Endothelial cell (in vitro differentiated cells): ENCODE results near the gene MTERF4. TPM values are rescaled to one million over a fixed set of nuclear protein-coding genes. Genes with fewer than 3 reads are reported as not detected.

Experiments used
- DNase-seq: peaks from one replicate; pipeline ENCODE4 v3.0.0; 2021; ENCODE audit warnings: low spot score
- H3K27ac Mint-ChIP-seq: one replicate; pipeline ENCODE4 v1.8.0; 2021; ENCODE audit warnings: mixed read lengths, inconsistent platforms; ENCODE audit not compliant: unreplicated experiment
- H3K27me3 Mint-ChIP-seq: one replicate; pipeline ENCODE4 v1.8.0; 2021; ENCODE audit warnings: mild to moderate bottlenecking, moderate library complexity, mixed read lengths, inconsistent platforms; ENCODE audit not compliant: unreplicated experiment
- H3K36me3 Mint-ChIP-seq: one replicate; pipeline ENCODE4 v1.8.0; 2021; ENCODE audit warnings: mild to moderate bottlenecking, low read depth, mixed read lengths, inconsistent platforms; ENCODE audit not compliant: unreplicated experiment
- H3K4me1 Mint-ChIP-seq: one replicate; pipeline ENCODE4 v1.8.0; 2021; ENCODE audit warnings: mild to moderate bottlenecking, mixed read lengths, inconsistent platforms; ENCODE audit not compliant: unreplicated experiment
- H3K4me3 Mint-ChIP-seq: one replicate; pipeline ENCODE4 v1.8.0; 2021; ENCODE audit warnings: mild to moderate bottlenecking, mixed read lengths, inconsistent platforms; ENCODE audit not compliant: unreplicated experiment
- H3K9me3 Mint-ChIP-seq: one replicate; pipeline ENCODE4 v1.8.0; 2021; ENCODE audit warnings: mixed read lengths, inconsistent platforms; ENCODE audit not compliant: unreplicated experiment
- CTCF ChIP-seq: fragments of 200-600 bp; sonication (generic); IDR thresholded peaks from one replicate; pipeline ENCODE4 v1.5.0; 2021; ENCODE audit warnings: antibody characterized with exemption; ENCODE audit not compliant: unreplicated experiment
- long read RNA-seq: library from polyadenylated mRNA; unstranded; transcript quantifications from one replicate; pipeline ENCODE4 v2.0.0, GENCODE V29; 2020; ENCODE audit not compliant: unreplicated experiment
- total RNA-seq: library from RNA; stranded (reverse); fragmentation: NEBNext Ultra II Directional; extraction: Animal tissue kit (Norgen Biotek cat#: 25700); gene quantifications from one replicate; pipeline ENCODE4 v1.2.1, GENCODE V29; 2021; ENCODE audit not compliant: unreplicated experiment

The MTERF4 gene
- total RNA-seq = 82.4 TPM
- long read RNA-seq, transcript MTERF4-204 (3 exons, 802 nt) = minor isoform, 5 of 58 reads
- long read RNA-seq, transcript MTERF4-202 (4 exons, 1,637 nt) = major isoform, 38 of 58 reads
- long read RNA-seq, partial matches to known transcripts = 3 of 58 reads
- long read RNA-seq, other reads (novel, unspliced or antisense) = 10 of 58 reads

- H3K4me3 Mint-ChIP-seq = peak within 1 kb of the TSS; percentile 97
Measured at GRCh38 chr2:241102239-241102803, at the start of gene MTERF4. Gene MTERF4, minus strand, starts transcription at chr2:241102287. Its CDS starts 14 bp downstream, at chr2:241102273.

GRCh38 chr2:241150660-241151530 lies 48.8 kb upstream of the MTERF4 start:
- Mint-ChIP-seq H3K9me3 (no peaks in the 10 kb centered on the region), H3K4me3 (peak overlapping the region; percentile 99), H3K27me3 (peaks cover 22% of the 10 kb centered on the region), H3K36me3 (peaks cover 4% of the 10 kb centered on the region), H3K4me1 (peaks cover 20% of the 10 kb centered on the region), H3K27ac (peak overlapping the region; percentile 92)
- no peak for DNase-seq
- TF ChIP-seq CTCF = no peak

More at GRCh38 chr2:241102239-241102803, at the start of gene MTERF4:
- peak within 1 kb of the TSS; percentile 98 for H3K27ac Mint-ChIP-seq
- DNase-seq = peak; percentile 63
- no peak for TF ChIP-seq CTCF
- no peaks in the 10 kb centered on the region for H3K9me3 Mint-ChIP-seq
- peaks cover 37% of the 10 kb centered on the region for H3K36me3 Mint-ChIP-seq
- H3K27me3 Mint-ChIP-seq = peaks cover 6% of the 10 kb centered on the region
- H3K4me1 Mint-ChIP-seq = peaks cover 48% of the 10 kb centered on the region

GRCh38 chr2:241149925-241150659 lies 48.0 kb upstream of the MTERF4 start, which contains the start of gene PPP1R7:
Gene PPP1R7, plus strand, starts transcription at chr2:241150467. Its CDS starts 29 bp downstream, at chr2:241150496.
- Mint-ChIP-seq H3K9me3 (no peaks in the 10 kb centered on the region), H3K36me3 (peaks cover 4% of the 10 kb centered on the region), H3K27me3 (peaks cover 22% of the 10 kb centered on the region), H3K4me3 (peak within 1 kb of the TSS; percentile 99), H3K27ac (peak within 1 kb of the TSS; percentile 92), H3K4me1 (peaks cover 20% of the 10 kb centered on the region)
- peak; percentile 95 for DNase-seq
- TF ChIP-seq CTCF = no peak

- no peak for TF ChIP-seq CTCF
- Mint-ChIP-seq H3K27ac (no peak overlapping the region), H3K36me3 (peaks cover 4% of the 10 kb centered on the region), H3K4me1 (peaks cover 20% of the 10 kb centered on the region), H3K9me3 (no peaks in the 10 kb centered on the region), H3K4me3 (peak overlapping the region; percentile 99), H3K27me3 (peaks cover 22% of the 10 kb centered on the region)
- DNase-seq = no peak
Measured at GRCh38 chr2:241149675-241149924, 47.5 kb upstream of the MTERF4 start.
